ENCODE results near the gene PUS3.

The PUS3 gene

GRCh38 chr11:125887373-125888324 lies 15.4 kb downstream of the PUS3 start, which contains the start of gene HYLS1 (continued):
- TF ChIP-seq PBX3 (CRISPR knock-in tag; IDR thresholded peaks at IDR 0.05) (0 out of 2 replicates have a peak, but pooled peaks have one; percentile 40), ZNF362 (tag by site-specific recombination; IDR thresholded peaks at IDR 0.05) (no peak), SP7 (tag by site-specific recombination; IDR thresholded peaks at IDR 0.05) (peak; percentile 60), KLF9 (tag by site-specific recombination; IDR thresholded peaks at IDR 0.05; ENCODE audit: low read depth) (peak; percentile 83), ZNF398 (tag by site-specific recombination; IDR thresholded peaks at IDR 0.05) (0 out of 2 replicates have a peak, but pooled peaks have one; percentile 16), ZNF311 (tag by site-specific recombination; IDR thresholded peaks at IDR 0.05; ENCODE audit: borderline replicate concordance) (no peak), ZNF561 (tag by site-specific recombination; IDR thresholded peaks at IDR 0.05; ENCODE audit: borderline replicate concordance) (0 out of 2 replicates have a peak, but pooled peaks have one; percentile 57), ZNF488 (tag by site-specific recombination; IDR thresholded peaks at IDR 0.05) (no peak), ZBTB7A (tag by site-specific recombination; IDR thresholded peaks at IDR 0.05; ENCODE audit: low read depth) (no peak), ZXDB (tag by site-specific recombination; IDR thresholded peaks at IDR 0.05) (peak; percentile 88), GLI4 (tag by site-specific recombination; IDR thresholded peaks at IDR 0.05) (no peak), ZNF518A (tag by site-specific recombination; conservative IDR thresholded peaks at IDR 0.05; ENCODE audit: low read depth) (0 out of 2 replicates have a peak, but pooled peaks have one; percentile 16), ZNF423 (tag by site-specific recombination; IDR thresholded peaks at IDR 0.05) (no peak), ZBTB17 (tag by site-specific recombination; IDR thresholded peaks at IDR 0.05) (peak; percentile 85), ZBTB49 (tag by site-specific recombination; IDR thresholded peaks at IDR 0.05; ENCODE audit: low read depth) (no peak), ZEB2 (tag by site-specific recombination; IDR thresholded peaks at IDR 0.05) (peak; percentile 54; the same call in 1 of the 2 replicates), ZNF521 (tag by site-specific recombination; IDR thresholded peaks at IDR 0.05) (no peak), ZNF341 (tag by site-specific recombination; IDR thresholded peaks at IDR 0.05; ENCODE audit: low read depth) (no peak), WT1 (tag by site-specific recombination; IDR thresholded peaks at IDR 0.05) (no peak), OVOL3 (tag by site-specific recombination; IDR thresholded peaks at IDR 0.05) (0 out of 2 replicates have a peak, but pooled peaks have one; percentile 30), KLF8 (tag by site-specific recombination; IDR thresholded peaks at IDR 0.05) (peak; percentile 41; the same call in 1 of the 2 replicates), PATZ1 (tag by site-specific recombination; IDR thresholded peaks at IDR 0.05) (peak; percentile 62), ZIC2 (tag by site-specific recombination; IDR thresholded peaks at IDR 0.05) (peak; percentile 14; the same call in 1 of the 2 replicates)

Measured in HEK293 (cell line).